Activated naive CD4-positive, alpha-beta T cell (primary cell): ENCODE data around the gene ACAN.

Source experiments
- DNase-seq, 4 experiments: peaks; one replicate each; lab custom pipeline; 2025; lab: John Stamatoyannopoulos, UW

The ACAN gene

DNA sequence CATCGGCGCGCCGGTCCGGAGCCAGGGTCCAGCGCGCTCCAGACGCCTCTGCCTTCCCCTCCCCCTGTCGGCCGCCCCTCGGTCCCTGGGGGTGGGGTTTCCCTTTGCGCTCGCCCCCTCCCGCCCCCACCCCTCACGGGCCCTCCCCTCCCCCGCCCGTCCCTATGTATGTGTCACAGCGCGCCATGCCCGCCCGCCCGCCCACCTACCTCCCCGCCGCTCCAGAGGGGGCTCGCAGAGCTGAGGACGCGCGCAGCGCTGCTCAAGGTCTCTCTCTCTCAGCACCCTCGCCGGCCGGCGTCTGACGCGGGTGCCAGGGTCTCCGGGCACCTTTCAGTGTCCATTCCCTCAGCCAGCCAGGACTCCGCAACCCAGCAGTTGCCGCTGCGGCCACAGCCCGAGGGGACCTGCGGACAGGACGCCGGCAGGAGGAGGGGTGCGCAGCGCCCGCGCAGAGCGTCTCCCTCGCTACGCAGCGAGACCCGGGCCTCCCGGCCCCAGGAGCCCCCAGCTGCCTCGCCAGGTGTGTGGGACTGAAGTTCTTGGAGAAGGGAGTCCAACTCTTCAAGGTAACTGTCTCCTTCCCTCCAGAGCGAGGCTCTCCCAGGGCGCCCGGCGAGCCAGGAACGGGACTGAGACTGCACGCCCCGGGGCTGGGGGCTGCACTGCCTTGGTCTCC is at the start of gene ACAN:
Gene ACAN (plus strand): TSS at position 196 of the 679 bp plus-strand sequence. CDS start 32,771 bp downstream, outside the sequence.
- no peak for DNase-seq

DNA sequence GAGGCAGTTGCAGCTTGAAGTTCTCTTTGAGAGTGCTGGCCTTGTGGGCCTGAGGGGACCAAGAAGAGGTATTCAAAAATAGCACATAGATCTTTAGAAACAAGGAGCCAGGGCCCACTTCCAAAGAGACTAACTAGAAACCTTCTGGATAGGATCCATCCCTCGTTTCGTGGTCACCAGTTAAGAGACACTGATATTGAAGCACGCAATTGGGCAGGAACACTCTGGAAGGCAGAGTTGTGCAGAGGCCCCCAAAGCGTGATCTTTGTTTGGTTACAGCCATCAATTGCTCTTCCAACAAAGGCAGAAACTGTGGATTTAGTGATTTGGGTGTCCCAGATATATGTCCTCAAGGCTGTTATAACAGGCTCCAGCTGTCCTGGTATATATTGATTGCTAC is 46.7 kb upstream of the ACAN start:
- DNase-seq: no peak

DNA sequence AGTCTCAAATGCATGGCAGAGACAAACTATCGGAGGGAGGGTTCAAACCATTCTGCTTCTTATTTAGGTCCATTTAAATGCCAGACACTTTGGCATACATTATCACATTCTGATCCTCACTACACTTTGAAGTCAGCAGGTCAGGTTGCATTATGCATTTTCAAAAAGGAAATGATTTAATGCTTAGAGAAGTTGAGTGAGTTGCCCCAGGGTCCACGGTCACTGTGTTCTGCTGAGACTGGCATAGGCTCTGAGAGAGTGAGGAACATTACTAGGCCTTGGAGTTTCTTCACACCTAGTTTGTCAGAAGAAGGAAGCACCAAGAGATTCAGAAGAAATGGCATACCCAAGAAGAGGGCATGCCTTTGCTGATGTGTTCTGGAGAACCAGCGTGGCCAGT is 46.3 kb upstream of the ACAN start:
- no peak for DNase-seq

DNA sequence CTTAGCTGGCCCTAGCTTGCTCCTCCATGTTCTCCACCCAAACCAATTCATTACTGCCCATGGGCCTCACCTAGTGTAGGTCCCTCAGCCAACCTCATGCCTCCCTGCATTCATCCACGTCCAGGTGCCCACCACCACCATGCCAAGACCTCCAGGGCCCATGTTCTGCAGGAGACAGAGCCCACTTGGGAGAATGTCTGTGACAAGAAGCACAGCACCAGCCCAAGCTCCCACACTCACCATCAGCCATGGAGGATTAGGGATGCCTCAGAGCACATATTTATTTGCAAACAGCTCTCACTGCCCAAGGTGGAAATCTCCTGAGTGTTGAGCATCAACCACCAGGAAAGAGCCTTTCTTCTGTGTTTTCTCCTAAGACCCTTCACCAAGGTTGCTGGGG is 43.4 kb upstream of the ACAN start:
- DNase-seq: no peak

DNA sequence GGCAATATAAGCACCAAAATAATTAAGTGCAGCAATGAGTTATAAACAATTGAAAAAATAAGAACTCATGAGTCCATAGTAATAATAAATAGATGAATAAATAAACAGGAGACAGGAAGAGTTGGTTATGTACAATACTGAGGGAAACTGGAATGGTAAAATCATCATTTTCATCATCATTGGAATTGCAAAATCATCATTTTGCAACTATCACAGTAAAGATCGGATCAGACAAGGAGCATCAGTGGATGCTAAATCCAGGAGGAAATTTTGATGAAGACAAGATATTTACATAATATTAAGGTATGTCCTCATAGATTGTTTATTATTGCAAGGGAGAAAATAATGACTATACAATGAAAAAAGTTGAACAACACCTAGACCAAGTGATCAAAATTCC is 38.8 kb upstream of the ACAN start:
- DNase-seq: no peak

DNA sequence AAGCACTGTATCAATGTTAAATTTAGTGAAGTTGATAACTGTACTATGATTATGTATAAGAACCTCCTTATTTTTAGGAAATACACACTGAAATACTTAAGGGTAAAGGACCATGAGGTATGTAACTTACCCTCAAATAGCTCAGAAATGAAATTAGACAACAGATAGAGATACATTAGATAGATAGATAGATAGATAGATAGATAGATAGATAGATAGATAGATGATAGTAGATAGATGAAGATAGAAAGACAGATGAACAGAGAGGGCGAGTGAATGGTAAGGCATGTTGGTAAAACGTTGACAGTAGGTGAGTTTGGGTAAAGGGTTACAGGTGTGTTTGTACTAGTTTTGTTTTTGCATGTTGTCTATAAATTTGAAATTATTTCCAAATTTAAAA is 38.0 kb upstream of the ACAN start:
- DNase-seq: no peak

DNA sequence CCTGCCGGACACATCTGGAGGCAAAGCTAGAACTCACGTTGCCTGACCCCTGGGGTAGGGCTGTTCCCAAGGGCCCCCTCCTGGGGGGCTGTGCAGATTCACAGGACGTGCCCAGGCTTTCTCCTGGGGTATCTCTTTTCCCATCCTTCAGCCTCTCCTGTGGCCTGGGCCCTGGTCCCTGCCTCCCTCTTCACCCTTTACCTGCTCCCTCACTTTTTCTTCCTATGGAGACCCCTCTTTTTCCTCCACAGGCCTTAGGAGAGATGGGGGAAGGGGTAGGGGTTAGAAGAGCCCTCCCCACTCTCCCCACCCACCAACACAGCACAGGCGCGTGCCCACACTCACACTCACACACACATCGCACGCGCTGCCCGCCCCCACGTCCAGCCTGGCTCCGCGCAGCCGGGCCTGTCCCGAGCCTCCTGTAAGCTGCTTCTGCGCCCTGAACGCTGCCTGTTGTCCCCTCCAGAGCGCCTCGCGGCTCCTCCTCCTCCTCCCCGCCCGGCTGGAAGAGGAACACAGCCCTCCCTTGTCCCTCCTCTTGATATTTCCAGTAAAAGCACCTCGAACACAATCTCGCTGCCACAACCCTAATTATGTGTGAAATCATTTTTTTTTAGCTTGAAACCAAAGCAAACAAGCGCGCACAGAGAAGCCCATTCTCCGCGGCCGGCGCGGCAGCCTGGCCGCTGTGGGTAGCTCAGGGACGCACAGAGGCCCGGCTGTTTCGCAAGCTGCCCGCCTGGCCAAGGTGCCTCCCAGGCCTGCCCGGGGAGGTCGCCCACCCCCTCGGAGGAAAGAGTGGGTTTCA is 33.9 kb upstream of the ACAN start:
- no peak for DNase-seq

DNA sequence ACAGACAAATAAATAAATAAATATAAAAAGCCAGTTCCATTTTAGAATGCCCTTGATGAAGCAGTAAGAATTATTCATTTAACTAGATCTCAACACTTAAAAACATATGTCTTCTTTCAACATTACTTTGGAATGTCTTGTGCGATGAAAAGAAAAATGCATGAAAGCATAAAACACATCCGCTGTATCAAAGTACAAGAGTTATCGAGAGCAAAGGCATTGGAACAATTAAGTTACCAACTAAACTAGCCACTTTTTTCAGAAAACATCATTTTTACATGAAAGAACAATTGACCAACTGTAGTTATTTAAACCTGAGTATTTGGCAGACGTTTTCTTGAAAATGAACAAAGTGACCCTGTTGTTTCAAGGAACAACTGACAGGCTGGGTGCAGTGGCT is 27.5 kb upstream of the ACAN start:
- DNase-seq: no peak

DNA sequence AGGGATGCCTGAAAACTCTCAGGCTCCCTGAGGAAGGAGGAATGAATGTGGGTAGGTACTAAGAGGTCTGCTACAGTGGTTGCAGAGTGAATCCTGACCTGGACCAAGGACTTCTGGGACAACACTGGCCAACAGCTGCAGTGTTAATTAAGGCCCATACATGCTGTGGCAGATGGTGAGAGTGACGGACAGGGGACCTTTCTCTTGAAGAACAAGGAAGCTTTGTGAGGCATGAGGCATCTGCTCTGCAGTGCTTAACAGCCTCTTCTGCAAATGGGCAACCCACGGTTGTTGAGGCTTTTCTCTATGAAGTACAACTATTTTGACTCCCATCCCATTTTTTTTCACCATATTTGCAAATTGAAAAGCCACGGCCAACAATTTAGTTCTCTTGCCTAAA is 26.6 kb upstream of the ACAN start:
- DNase-seq: no peak

DNA sequence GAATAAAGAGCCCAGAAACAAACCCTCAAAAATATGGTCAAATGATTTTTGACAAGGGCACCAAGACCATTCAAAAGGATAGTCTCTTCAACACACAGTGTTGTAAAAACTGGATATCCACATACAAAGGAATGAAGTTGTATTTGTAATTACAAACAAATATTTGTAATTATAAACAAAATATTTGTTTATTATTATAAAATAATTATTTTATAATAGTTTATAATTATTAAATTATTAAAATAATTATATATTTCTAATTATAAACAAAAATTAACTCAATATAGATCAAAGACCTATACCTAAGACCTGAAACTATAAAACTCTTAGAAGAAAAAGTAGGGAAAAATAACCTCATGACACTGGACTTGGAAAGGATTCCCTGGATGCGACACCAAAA is 23.3 kb upstream of the ACAN start:
- DNase-seq: no peak

DNA sequence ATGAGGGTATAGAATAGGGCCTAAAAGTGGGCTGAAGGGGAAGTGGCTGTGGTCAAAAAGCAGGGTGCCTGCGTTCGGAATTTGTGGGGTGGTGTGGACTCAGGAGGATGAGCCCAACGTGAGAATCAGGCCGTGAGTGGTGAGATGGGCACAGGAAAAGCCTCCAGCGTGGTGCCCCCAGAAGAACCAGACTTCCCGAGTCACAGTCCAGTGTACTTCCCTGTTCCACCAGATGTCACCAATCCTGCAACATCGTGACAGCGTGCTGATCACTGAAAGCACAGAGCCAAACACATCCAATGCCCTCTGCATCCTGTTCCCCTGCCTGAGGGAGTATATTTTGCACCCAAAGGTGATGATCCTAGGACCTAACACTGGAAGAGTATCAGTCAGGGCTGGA is 20.8 kb upstream of the ACAN start:
- DNase-seq: no peak

DNA sequence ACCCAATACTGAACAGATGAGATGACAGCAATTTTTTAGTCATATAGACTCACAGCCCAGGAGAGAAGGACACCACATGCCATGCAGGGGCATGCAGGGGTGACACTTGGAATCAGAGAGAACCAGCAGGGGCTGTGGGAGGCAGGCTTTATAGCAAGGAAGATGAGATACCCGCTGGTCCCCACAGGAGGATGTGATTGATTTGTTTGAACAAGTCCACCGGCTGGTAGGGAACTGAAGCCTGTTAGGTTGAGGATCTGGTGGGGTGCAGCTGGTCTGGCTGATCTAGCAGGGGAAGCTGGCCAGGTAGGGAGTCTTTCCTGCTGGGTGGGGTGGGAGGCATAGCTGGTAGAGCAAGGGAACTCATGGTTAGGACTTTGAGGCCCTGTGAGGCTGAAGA is 18.0 kb upstream of the ACAN start:
- DNase-seq: no peak

DNA sequence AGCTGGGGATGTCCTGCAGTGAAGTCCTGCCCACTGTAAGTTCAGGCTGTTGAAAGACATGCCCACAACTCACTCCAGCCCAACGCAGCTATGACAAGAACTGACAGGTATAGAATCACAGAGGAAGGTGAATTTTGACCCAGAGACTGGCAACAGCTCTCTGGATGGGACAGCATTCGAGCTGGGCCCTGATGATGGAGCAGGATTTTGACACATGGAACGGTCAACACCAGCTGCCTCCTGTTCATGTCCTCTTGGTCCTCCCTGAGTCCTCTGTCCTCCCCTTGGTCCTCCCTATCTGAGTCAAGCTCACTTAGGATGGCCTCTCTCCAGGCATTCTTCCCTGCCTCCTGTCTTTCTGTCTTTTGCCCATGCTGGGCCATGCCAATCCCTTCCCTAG is 15.2 kb upstream of the ACAN start:
- no peak for DNase-seq

DNA sequence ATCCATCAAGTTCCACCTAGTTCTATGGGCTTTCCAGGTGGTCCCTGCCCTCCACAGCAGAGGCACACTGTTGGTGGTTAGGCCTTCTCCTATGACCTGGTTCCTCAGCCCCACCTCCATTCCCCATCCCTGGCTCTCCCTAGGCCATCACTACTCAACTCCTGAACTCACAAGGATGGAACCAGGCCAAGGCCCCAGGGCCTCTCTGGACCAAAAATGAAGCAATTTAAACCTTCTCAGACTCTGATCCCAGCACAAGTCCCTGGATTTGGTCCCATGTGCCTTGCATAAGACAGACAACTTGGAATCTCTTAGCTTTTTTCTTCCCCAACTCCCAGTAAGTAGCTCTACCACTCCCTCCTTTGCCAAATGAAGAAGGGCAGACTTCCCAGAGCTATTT is 14.4 kb upstream of the ACAN start:
- no peak for DNase-seq

DNA sequence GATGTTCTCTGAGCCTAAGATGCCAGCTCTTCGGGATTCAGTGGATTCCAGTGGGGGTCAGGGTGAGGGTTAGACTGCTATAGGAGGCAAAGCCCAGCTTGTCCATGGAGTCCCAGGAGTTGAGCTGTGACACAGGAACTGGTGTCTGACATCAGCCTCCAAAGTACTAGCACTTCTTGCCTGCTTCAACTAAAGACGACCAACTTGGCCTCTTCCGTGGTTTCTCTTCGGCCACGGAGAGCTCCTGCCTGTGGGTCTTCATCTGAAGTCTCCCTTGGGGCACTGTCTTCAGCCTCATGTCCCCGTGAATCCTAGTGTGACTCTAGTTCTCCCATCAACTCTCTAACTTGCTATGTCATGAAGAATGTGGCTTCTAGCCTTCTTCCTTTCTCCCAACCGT is 12.8 kb upstream of the ACAN start:
- DNase-seq: no peak

DNA sequence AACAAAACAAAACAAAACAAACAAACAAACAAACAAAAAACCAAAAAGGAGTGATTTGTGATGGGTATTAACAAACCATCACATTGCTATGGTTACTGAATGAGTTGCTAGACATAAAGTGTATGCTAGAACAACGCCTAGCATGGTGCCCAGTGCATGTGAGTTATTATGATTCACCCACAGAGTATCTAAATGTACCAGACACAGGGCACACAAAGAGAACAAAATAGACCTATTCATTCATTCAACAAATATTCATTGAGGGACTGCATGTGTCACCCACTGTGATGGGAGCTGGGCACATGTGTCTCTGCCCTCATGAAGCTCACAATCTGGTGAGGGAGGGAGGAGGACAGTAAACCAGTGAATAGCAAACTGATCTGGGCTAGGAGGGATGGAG is 11.6 kb upstream of the ACAN start:
- DNase-seq: no peak

DNA sequence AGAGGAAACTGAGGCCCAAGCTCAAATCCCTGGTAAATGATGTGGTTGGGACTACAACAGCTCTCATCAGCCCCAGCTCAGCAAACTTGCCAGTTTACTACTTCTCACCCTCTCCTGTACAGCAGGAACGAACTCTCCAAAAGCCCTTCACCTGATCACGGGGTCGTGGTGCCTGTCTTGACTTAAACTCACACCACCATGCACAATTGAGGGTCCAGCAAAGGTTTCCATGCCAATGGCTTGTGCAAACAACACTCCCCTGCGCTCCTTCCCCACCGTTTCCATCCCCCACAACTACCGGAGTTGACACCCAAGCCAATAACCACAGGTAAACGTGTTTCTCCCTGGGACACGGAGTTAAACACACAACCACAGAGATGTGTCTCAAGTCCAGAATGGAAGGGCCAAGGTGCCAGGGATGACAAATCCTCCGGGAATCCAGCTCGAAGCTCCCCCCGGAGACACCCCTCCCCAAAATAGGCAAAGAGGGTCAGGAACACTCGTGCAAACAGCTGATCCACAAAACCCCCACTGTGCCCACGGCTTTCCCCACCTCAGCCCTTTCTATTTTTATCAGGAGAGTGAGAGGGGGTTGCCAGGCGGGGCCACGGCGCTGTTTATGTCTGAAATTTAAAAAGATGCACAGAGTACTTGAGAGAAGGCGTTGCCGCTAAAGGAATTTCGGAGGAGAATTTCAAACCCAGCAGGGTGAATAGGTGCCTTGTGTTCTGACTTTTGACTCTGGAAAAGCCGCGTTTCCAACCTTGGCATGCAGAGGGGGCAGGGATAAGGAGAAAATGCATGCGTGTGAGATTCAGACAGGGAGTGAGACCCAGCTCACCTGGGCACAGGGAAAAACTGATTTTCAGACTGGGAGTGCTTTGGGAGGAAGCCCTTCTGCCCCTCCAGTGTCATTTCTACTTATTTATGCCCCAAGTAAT is 10.6 kb upstream of the ACAN start:
- no peak for DNase-seq

DNA sequence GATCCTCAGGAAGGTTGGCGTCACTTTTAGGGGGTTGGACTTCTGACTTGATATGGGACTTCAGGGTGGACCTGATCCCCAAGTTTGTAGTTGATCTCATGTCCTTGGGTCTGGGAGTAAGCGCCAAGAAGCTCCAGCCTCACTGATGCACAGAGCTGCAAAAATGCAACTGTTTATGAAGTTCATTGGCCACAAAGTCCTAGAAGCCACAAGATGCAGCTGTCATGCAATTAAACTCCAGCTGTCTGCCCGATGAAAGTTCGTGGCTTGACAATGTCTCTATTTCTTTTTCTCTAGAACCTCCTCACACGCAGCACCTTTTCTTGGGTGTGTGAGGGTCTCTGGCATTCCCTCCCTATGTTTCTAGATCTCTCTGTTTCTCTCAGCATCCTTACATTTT is 9.2 kb upstream of the ACAN start:
- DNase-seq: no peak

DNA sequence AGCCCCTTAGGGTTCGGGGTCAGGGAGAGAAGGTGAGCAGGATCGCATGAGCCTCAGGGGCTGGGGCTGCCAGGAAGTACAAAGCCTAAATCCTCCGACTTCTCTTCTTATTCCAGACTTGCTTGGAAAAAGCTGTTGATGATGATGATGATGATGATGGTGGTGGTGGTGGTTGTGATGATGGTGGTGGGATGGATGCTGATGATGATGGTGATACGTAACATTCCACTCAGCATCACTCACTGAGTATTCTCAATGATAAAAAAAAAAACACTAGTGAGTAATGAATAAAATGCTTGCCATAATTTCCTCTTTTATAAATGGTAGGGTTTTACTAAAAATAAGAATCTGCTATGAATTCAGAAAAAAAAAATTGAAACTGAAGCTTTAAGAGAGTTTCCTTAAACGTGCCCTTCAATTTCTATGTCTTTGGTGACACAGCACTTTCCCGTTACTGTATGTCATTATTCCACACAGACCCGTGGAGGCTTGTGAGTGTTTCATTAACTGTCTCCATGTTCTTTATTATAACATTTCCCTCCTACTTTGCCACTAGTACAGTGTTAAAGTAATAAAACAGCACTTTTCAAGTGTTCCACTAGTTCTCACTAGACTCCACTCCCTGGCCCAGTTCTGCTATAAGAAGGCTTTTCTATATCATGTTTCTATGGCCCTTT is 5.4 kb upstream of the ACAN start:
- no peak for DNase-seq

DNA sequence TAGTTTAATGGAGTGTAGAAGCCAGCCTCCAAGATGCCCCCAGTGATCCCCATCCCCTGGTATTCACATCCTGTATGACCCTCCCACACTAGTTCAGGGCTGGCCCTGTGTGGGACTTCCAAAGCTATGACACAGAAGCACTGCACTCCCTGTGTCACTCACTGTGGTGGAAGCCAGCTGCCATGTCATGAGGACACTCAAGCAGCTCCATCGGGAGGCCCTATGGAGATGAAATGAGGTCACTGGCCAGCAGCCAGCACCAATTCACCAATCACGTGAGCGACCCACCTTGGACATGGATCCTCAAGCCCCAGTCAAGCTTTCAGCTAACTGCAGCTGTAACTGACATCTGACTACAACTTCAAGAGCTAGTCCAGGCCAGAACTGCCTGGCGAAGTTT is 3.9 kb upstream of the ACAN start:
- no peak for DNase-seq

DNA sequence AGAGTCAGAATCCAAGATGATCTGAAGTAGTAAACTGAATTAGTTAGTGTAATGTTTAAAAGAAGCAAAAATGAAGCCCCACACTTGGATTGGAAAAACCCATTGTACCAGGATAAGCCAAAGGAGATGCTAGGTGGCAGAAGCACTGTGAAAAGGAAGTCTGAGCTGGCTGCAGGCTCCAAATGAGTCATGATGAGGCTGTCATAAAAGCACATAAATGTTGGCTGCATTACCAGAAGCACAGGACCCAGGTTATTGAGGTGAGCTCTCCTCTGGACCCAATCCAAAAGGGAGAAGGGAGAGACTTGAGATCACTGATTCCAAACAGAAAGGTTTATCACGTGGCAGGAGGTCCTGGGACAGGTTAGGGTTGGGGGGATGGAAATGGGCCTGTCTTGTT is 3.2 kb upstream of the ACAN start:
- DNase-seq: no peak

DNA sequence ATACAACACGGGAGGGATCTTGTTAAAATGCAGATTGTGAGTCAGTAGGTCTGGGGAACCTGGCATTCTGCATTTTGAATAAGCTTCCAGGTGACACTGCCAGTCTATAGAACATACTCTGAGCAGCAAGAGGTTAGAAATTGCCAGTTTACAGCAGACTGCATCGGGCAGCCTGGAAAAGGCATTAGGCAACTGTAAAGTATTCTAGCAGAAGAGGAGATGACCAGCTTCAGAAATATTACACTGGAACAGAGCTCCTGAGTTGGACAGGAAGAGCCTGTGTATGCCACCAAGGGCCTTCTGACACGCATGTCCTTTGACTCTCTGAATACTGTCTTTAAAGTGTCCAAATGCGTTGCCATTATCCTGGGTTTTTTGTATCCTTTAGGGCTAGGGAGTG is 2.5 kb upstream of the ACAN start:
- no peak for DNase-seq
